Peyer's patch (tissue), 4 donors: ENCODE data around the gene FLT3LG.

Experiments
- CTCF ChIP-seq, 6 experiments: fragments of 450-650 bp in 4 of 6; fragments of 200-600 bp in 2 of 6; sonication (generic) in 1 of 6; IDR thresholded peaks; one replicate each; pipeline ENCODE4 v1.5.1; 2017 to 2019; ENCODE audit warnings: antibody characterized with exemption in 6 of 6, mild to moderate bottlenecking in 3 of 6, moderate library complexity in 1 of 6
- POLR2A ChIP-seq, 2 donors: fragments of 450-650 bp; IDR thresholded peaks; one replicate each; pipeline ENCODE4 v1.5.1; 2017; ENCODE audit warnings: antibody characterized with exemption in 2 of 2, mild to moderate bottlenecking in 2 of 2, moderate library complexity in 2 of 2

DNA sequence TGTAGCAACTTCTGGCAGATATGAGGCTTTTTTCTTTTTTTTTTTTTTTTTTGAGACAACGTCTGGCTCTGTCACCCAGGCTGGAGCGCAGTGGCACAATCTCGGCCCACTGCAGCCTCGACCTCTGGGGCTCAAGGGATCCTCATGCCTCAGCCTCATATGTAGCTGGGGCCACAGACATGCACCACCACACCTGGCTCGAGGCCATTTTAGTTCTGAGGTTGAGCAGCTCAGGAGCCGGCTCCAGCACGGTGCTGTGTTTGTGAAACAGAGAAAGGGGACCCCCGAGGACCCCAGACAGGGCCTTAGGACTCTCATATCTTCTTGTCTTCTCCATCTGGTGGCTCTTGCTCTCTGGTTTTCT is 3.4 kb upstream of the FLT3LG start:
- TF ChIP-seq CTCF (IDR thresholded peaks at IDR 0.05) (no peak), POLR2A (IDR thresholded peaks at IDR 0.05) (no peak)
